A549 (cell line): Measurements from ENCODE around the gene RHOBTB1. TPM values are rescaled to one million over a fixed set of nuclear protein-coding genes. Genes with fewer than 3 reads are reported as not detected.

Source experiments
- ATAC-seq, 2 experiments: fragments of 200-7000 bp in 1 of 2; fragments of >200 bp in 1 of 2; cut with Nextera tagmentation in 1 of 2; cut with Tn5 transposase in 1 of 2; 3 replicates each; pipeline versions ENCODE4 v1.8.0 to v1.9.1; 2018 to 2020; ENCODE audit warnings: mild to moderate bottlenecking in 1 of 2, moderate library complexity in 1 of 2
- CTCF ChIA-PET: fragments of 300-600 bp; sonication (Branson Sonifier 250); formaldehyde crosslinking; extraction: SDS; loops from one replicate; lab custom pipeline; 2021; ENCODE audit warnings: antibody characterized with exemption, inconsistent platforms; lab: Yijun Ruan, JAX
- POLR2A ChIA-PET: fragments of 350-600 bp; formaldehyde crosslinking; extraction: SDS; loops from one replicate; lab custom pipeline; 2021; ENCODE audit warnings: antibody characterized with exemption, inconsistent platforms; lab: Yijun Ruan, JAX
- DNase-seq, 2 experiments: peaks; one replicate each; pipeline versions ENCODE4 v3.0.0 to v3.0.0-alpha.2; 2011 to 2016; ENCODE audit warnings: low read depth in 1 of 2, low spot score in 1 of 2
- FAIRE-seq: peaks from 2 replicates; lab custom pipeline; 2011; peaks lifted over from hg19 to GRCh38; lab: Jason Lieb, UNC
- H3K27ac ChIP-seq, 2 experiments: fragments of >200 bp; sonication (Bioruptor Twin); formaldehyde crosslinking; 3 replicates each; pipeline ENCODE4 v1.5.1; 2016 to 2017
- H3K4me1 ChIP-seq: fragments of >200 bp; sonication (Bioruptor Twin); formaldehyde crosslinking; 3 replicates; pipeline ENCODE4 v1.6.1; 2016
- H3K4me2 ChIP-seq: fragments of >200 bp; sonication (Bioruptor Twin); formaldehyde crosslinking; 3 replicates; pipeline ENCODE4 v1.6.1; 2016
- H3K4me3 ChIP-seq: fragments of >200 bp; sonication (Bioruptor Twin); formaldehyde crosslinking; 3 replicates; pipeline ENCODE4 v1.5.1; 2016
- H3K9me3 ChIP-seq: fragments of >200 bp; sonication (Bioruptor Twin); formaldehyde crosslinking; 3 replicates; pipeline ENCODE4 v1.6.1; 2016
- CBX2 ChIP-seq: fragments of 200-600 bp; sonication (generic); IDR thresholded peaks from 2 replicates; pipeline ENCODE4 v1.6.1; 2016; ENCODE audit warnings: low read depth, mild to moderate bottlenecking, borderline replicate concordance
- CBX8 ChIP-seq: fragments of 200-600 bp; sonication (generic); IDR thresholded peaks from 2 replicates; pipeline ENCODE4 v1.6.1; 2016
- EHMT2 ChIP-seq: fragments of 200-600 bp; sonication (generic); IDR thresholded peaks from 2 replicates; pipeline ENCODE4 v1.6.1; 2016; ENCODE audit warnings: antibody characterized with exemption, low read depth, mild to moderate bottlenecking, moderate library complexity
- FOXS1 ChIP-seq: fragments of 250-450 bp; sonication (Bioruptor Pico); IDR thresholded peaks from 2 replicates; pipeline ENCODE4 v1.5.0; 2020; ENCODE audit warnings: mild to moderate bottlenecking, moderate library complexity
- HOXA7 ChIP-seq: fragments of 250-450 bp; sonication (Bioruptor Pico); IDR thresholded peaks from 2 replicates; pipeline ENCODE4 v1.5.0; 2020; ENCODE audit warnings: mild to moderate bottlenecking, moderate library complexity
- JUN ChIP-seq, 2 experiments: fragments of >200 bp; sonication (Bioruptor Twin); formaldehyde crosslinking; IDR thresholded peaks; 2 replicates in 1 of 2; 3 replicates in 1 of 2; pipeline ENCODE4 v1.6.1; 2016 to 2017
- JUNB ChIP-seq: fragments of >200 bp; sonication (Bioruptor Twin); formaldehyde crosslinking; IDR thresholded peaks from 2 replicates; pipeline ENCODE4 v1.6.1; 2016
- MAFK ChIP-seq: fragments of 450-650 bp; IDR thresholded peaks from 2 replicates; pipeline ENCODE4 v1.6.1; 2014; ENCODE audit not compliant: partially characterized antibody
- MAZ ChIP-seq: fragments of 150-350 bp; IDR thresholded peaks from 2 replicates; pipeline ENCODE4 v1.6.1; 2014; ENCODE audit warnings: antibody characterized with exemption, low read depth, low read length, borderline replicate concordance
- MYC ChIP-seq: IDR thresholded peaks from 2 replicates; pipeline ENCODE4 v1.6.1; 2012; ENCODE audit warnings: mild to moderate bottlenecking, inconsistent platforms, low read length, improper control_type of control experiment, borderline replicate concordance
- NFE2L2 ChIP-seq: fragments of 150-350 bp; conservative IDR thresholded peaks from 2 replicates; pipeline ENCODE4 v1.6.1; 2014; ENCODE audit warnings: low read length
- NPAS2 ChIP-seq: fragments of 250-450 bp; sonication (Bioruptor Pico); IDR thresholded peaks from 2 replicates; pipeline ENCODE4 v1.8.0; 2022; ENCODE audit warnings: mild to moderate bottlenecking, moderate library complexity, borderline replicate concordance
- POLR2AphosphoS2 ChIP-seq: conservative IDR thresholded peaks from 2 replicates; pipeline ENCODE4 v1.6.1; 2012; ENCODE audit warnings: low read length, improper control_type of control experiment, inconsistent platforms
- RAD21 ChIP-seq, 2 experiments: fragments of >200 bp in 1 of 2; sonication (Bioruptor Twin) in 1 of 2; formaldehyde crosslinking in 1 of 2; IDR thresholded peaks in 1 of 2; conservative IDR thresholded peaks in 1 of 2; 2 replicates in 1 of 2; 3 replicates in 1 of 2; pipeline ENCODE4 v1.6.1; 2012 to 2018; ENCODE audit warnings: inconsistent platforms in 1 of 2
- RARB ChIP-seq: fragments of 250-450 bp; sonication (Bioruptor Pico); IDR thresholded peaks from 2 replicates; pipeline ENCODE4 v1.8.0; 2021; ENCODE audit warnings: mild to moderate bottlenecking, moderate library complexity
- RFX5 ChIP-seq: fragments of 450-650 bp; IDR thresholded peaks from 2 replicates; pipeline ENCODE4 v1.7.1; 2014; ENCODE audit warnings: antibody characterized with exemption, mild to moderate bottlenecking, moderate library complexity
- RNF2 ChIP-seq: fragments of 200-600 bp; sonication (generic); IDR thresholded peaks from 2 replicates; pipeline ENCODE4 v1.6.1; 2016; ENCODE audit warnings: low read depth, mild to moderate bottlenecking, antibody characterized with exemption, moderate library complexity, borderline replicate concordance
- SMC3 ChIP-seq: fragments of >200 bp; sonication (Bioruptor Twin); formaldehyde crosslinking; IDR thresholded peaks from 3 replicates; pipeline ENCODE4 v1.6.1; 2018; ENCODE audit warnings: inconsistent platforms
- TFCP2L1 ChIP-seq: fragments of 250-450 bp; sonication (Bioruptor Pico); IDR thresholded peaks from 2 replicates; pipeline ENCODE4 v1.5.0; 2021; ENCODE audit warnings: mild to moderate bottlenecking
- TP53 ChIP-seq: fragments of 250-450 bp; sonication (Bioruptor Pico); IDR thresholded peaks from 2 replicates; pipeline ENCODE4 v1.5.0; 2021; ENCODE audit warnings: mild to moderate bottlenecking, moderate library complexity
- ZNF302 ChIP-seq: fragments of 250-450 bp; sonication (Bioruptor Pico); IDR thresholded peaks from 2 replicates; pipeline ENCODE4 v1.9.0; 2021; ENCODE audit warnings: inconsistent platforms, mild to moderate bottlenecking, moderate library complexity
- ZSCAN20 ChIP-seq: fragments of 250-450 bp; sonication (Bioruptor Pico); IDR thresholded peaks from 2 replicates; pipeline ENCODE4 v1.8.0; 2022; ENCODE audit warnings: mild to moderate bottlenecking, moderate library complexity
- WGBS: methylation state at CpG from one replicate; pipeline ENCODE4 v1.1.6; 2017; ENCODE audit errors: missing lambda C conversion rate; 5-methylcytosine and 5-hydroxymethylcytosine counted together
- polyA plus RNA-seq, 4 experiments: library from polyadenylated mRNA; depleted of rRNA in 3 of 4; stranded (reverse); fragments of >200 nt; fragmentation: RNase III in 1 of 4; extraction: RNeasy Plus Mini Kit Qiagen cat#74134 plus additional on column Dnase treatment in 1 of 4; gene quantifications; 2 replicates in 3 of 4; 3 replicates in 1 of 4; pipeline ENCODE4 v1.2.3, GENCODE V29; 2011 to 2017
- TF ChIP-seq, protein P1 (sequence below): fragments of >200 bp; sonication (Bioruptor Twin); formaldehyde crosslinking; IDR thresholded peaks from 3 replicates; pipeline ENCODE4 v1.5.1; 2016
- TF ChIP-seq, protein P2 (sequence below): IDR thresholded peaks from 2 replicates; pipeline ENCODE4 v1.6.1; 2012; ENCODE audit warnings: low read depth, borderline replicate concordance
- TF ChIP-seq, protein P3 (sequence below): fragments of >200 bp; sonication (Bioruptor Twin); formaldehyde crosslinking; IDR thresholded peaks from 3 replicates; pipeline ENCODE4 v1.6.1; 2016
- TF ChIP-seq, protein P4 (sequence below): fragments of 450-650 bp; IDR thresholded peaks from 2 replicates; pipeline ENCODE4 v1.6.1; 2014; ENCODE audit warnings: antibody characterized with exemption
- TF ChIP-seq, protein P5 (sequence below): fragments of 150-350 bp; IDR thresholded peaks from 2 replicates; pipeline ENCODE4 v1.6.1; 2014; ENCODE audit warnings: low read depth, mild to moderate bottlenecking, low read length
- TF ChIP-seq, protein P6 (sequence below): IDR thresholded peaks from 2 replicates; pipeline ENCODE4 v1.6.1; 2012

The RHOBTB1 gene
- polyA plus RNA-seq, 2 of the 4 experiments (the other 2 are of a cell fraction), result 6.6 to 24.7 TPM

DNA sequence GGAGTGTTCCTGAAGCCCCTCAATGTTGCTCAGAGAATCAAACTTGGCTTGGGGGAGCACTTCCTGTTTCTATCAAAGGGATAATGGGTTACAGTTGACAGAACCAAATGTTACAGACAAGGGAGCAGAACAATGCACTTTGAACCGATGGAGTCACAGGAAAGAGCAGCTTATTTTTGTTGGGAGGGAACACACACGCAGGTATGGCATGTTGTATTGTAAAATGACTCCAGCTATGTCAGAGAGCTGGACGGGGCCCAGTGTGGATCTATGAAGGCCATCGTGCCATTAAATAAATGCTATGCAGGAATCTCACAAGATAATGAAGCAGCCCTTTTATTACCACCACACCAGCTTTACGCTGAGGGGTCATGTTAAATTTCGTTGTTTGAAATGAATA is 35.1 kb downstream of the RHOBTB1 start:
- H3K4me3 ChIP-seq, result no peak overlapping the region
- ChIA-PET CTCF (no interaction called here), POLR2A (no interaction called here)
- no peak overlapping the region for H3K27ac ChIP-seq
- WGBS, result 87% methylated on average over 6 of the region's 6 CpGs
- H3K9me3 ChIP-seq, result peaks cover 7% of the 10 kb centered on the region; the same call in 2 of the 3 replicates
- no peak overlapping the region for H3K4me2 ChIP-seq
- no peak for DNase-seq
- no peaks in the 10 kb centered on the region for H3K4me1 ChIP-seq
- no peak for FAIRE-seq
- no peak for TF ChIP-seq MYC
- TF ChIP-seq, protein P1, sequence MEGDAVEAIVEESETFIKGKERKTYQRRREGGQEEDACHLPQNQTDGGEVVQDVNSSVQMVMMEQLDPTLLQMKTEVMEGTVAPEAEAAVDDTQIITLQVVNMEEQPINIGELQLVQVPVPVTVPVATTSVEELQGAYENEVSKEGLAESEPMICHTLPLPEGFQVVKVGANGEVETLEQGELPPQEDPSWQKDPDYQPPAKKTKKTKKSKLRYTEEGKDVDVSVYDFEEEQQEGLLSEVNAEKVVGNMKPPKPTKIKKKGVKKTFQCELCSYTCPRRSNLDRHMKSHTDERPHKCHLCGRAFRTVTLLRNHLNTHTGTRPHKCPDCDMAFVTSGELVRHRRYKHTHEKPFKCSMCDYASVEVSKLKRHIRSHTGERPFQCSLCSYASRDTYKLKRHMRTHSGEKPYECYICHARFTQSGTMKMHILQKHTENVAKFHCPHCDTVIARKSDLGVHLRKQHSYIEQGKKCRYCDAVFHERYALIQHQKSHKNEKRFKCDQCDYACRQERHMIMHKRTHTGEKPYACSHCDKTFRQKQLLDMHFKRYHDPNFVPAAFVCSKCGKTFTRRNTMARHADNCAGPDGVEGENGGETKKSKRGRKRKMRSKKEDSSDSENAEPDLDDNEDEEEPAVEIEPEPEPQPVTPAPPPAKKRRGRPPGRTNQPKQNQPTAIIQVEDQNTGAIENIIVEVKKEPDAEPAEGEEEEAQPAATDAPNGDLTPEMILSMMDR, result no peak
- TF ChIP-seq, protein P2, sequence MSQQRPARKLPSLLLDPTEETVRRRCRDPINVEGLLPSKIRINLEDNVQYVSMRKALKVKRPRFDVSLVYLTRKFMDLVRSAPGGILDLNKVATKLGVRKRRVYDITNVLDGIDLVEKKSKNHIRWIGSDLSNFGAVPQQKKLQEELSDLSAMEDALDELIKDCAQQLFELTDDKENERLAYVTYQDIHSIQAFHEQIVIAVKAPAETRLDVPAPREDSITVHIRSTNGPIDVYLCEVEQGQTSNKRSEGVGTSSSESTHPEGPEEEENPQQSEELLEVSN, result no peak
- no peak for TF ChIP-seq RARB (CRISPR knock-in tag)
- no peak for TF ChIP-seq JUN (IDR thresholded peaks at IDR 0.05)
- no peak for TF ChIP-seq RFX5
- TF ChIP-seq CBX2, result no peak
- TF ChIP-seq, protein P3, sequence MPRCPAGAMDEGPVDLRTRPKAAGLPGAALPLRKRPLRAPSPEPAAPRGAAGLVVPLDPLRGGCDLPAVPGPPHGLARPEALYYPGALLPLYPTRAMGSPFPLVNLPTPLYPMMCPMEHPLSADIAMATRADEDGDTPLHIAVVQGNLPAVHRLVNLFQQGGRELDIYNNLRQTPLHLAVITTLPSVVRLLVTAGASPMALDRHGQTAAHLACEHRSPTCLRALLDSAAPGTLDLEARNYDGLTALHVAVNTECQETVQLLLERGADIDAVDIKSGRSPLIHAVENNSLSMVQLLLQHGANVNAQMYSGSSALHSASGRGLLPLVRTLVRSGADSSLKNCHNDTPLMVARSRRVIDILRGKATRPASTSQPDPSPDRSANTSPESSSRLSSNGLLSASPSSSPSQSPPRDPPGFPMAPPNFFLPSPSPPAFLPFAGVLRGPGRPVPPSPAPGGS, result no peak
- TF ChIP-seq, protein P4, sequence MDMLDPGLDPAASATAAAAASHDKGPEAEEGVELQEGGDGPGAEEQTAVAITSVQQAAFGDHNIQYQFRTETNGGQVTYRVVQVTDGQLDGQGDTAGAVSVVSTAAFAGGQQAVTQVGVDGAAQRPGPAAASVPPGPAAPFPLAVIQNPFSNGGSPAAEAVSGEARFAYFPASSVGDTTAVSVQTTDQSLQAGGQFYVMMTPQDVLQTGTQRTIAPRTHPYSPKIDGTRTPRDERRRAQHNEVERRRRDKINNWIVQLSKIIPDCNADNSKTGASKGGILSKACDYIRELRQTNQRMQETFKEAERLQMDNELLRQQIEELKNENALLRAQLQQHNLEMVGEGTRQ, result no peak
- no peak for TF ChIP-seq RAD21 (conservative IDR thresholded peaks at IDR 0.05 in 1 of 2, IDR thresholded peaks at IDR 0.05 in 1 of 2)
- TF ChIP-seq SMC3, result no peak
- no peak for TF ChIP-seq ZSCAN20 (CRISPR knock-in tag)
- TF ChIP-seq EHMT2, result no peak
- TF ChIP-seq ZNF302 (CRISPR knock-in tag), result no peak
- no peak for TF ChIP-seq MAZ
- TF ChIP-seq TFCP2L1, result no peak
- TF ChIP-seq FOXS1 (CRISPR knock-in tag), result no peak
- no peak for TF ChIP-seq RNF2
- no peak for TF ChIP-seq CBX8
- no peak for TF ChIP-seq TP53 (CRISPR knock-in tag)
- ATAC-seq, result no peak

DNA sequence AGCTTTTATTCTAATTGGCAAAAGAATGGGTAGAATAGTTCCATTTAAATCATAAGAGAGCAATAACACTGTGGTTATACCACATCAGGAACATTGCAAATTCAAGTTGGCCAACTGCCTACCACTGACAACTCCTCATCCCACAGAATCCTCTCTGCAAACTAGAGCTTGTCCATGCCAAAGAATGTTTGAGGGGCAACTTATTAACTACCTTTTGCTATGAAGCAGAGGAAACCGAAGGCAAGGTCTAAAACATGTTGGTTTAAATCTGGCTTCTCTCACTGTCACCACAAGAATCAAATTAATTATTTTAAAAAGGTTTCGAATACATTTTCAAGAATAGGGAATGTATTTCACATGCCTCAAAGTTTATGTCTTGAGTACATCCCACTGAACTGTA is 36.0 kb downstream of the RHOBTB1 start:
- H3K9me3 ChIP-seq, result peaks cover 7% of the 10 kb centered on the region; the same call in 2 of the 3 replicates
- H3K4me3 ChIP-seq, result no peak overlapping the region
- FAIRE-seq (no peak), DNase-seq (no peak), ATAC-seq (no peak)
- H3K4me2 ChIP-seq, result no peak overlapping the region
- POLR2A ChIA-PET, result no interaction called here
- CTCF ChIA-PET, result interaction anchor here (0.9 kb wide), 1 partner anchor 57 kb away, joined by 4 read pairs; no protein-coding TSS in a partner anchor
- no peaks in the 10 kb centered on the region for H3K4me1 ChIP-seq
- H3K27ac ChIP-seq, result no peak overlapping the region
- WGBS, result 82% methylated on average over 2 of the region's 2 CpGs
- TF ChIP-seq, protein P3, result no peak
- TF ChIP-seq MAFK, result no peak
- TF ChIP-seq, protein P5, sequence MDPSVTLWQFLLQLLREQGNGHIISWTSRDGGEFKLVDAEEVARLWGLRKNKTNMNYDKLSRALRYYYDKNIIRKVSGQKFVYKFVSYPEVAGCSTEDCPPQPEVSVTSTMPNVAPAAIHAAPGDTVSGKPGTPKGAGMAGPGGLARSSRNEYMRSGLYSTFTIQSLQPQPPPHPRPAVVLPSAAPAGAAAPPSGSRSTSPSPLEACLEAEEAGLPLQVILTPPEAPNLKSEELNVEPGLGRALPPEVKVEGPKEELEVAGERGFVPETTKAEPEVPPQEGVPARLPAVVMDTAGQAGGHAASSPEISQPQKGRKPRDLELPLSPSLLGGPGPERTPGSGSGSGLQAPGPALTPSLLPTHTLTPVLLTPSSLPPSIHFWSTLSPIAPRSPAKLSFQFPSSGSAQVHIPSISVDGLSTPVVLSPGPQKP, result no peak
- TF ChIP-seq JUNB, result no peak
- TF ChIP-seq NPAS2, result no peak
- TF ChIP-seq NFE2L2, result no peak
- TF ChIP-seq HOXA7 (CRISPR knock-in tag), result no peak
- TF ChIP-seq CBX8, result no peak
- no peak for TF ChIP-seq POLR2AphosphoS2
- no peak for TF ChIP-seq CBX2
- TF ChIP-seq, protein P6, sequence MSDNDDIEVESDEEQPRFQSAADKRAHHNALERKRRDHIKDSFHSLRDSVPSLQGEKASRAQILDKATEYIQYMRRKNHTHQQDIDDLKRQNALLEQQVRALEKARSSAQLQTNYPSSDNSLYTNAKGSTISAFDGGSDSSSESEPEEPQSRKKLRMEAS, result no peak
